ENCODE data around the gene HOXA1.

GRCh38 chr7:27082171-27082570 is 13.6 kb downstream of the HOXA1 start:
- TF ChIP-seq EZH2 (IDR thresholded peaks at IDR 0.05; ENCODE audit: low read length, unreplicated experiment) = no peak
- TF ChIP-seq CTCF (conservative IDR thresholded peaks at IDR 0.05; ENCODE audit: low read depth, low read length) = no peak
- no peak for TF ChIP-seq EZH2phosphoT487 (IDR thresholded peaks at IDR 0.05; ENCODE audit: borderline replicate concordance, low read length)

All from PC-3 (cell line).